Upper lobe of left lung (tissue), 6 donors: ENCODE results near the gene CEP170B. TPM values are rescaled to one million over a fixed set of nuclear protein-coding genes. Genes with fewer than 3 reads are reported as not detected.

ENCODE experiments used
- ATAC-seq, 2 donors: fragments of 200-7000 bp; cut with Tn5 transposase; one replicate each; pipeline ENCODE4 v1.9.1; 2022; ENCODE audit warnings: mild to moderate bottlenecking in 2 of 2, moderate library complexity in 2 of 2; ENCODE audit not compliant: low FRiP score in 2 of 2
- DNase-seq, 2 donors: peaks; one replicate each; pipeline ENCODE4 v3.0.0-alpha.2; 2019 to 2020
- H3K27ac ChIP-seq, 4 donors: fragments of 200-600 bp; sonication (generic); one replicate each; pipeline ENCODE4 v1.5.1; 2016 to 2019
- H3K27me3 ChIP-seq, 4 donors: fragments of 200-600 bp; sonication (generic); one replicate each; pipeline ENCODE4 v1.5.1; 2017 to 2019
- H3K36me3 ChIP-seq, 4 donors: fragments of 200-600 bp; sonication (generic); one replicate each; pipeline ENCODE4 v1.5.1; 2016 to 2019
- H3K4me1 ChIP-seq, 4 donors: fragments of 200-600 bp; sonication (generic); one replicate each; pipeline ENCODE4 v1.5.1; 2018 to 2019
- H3K4me3 ChIP-seq, 4 donors: fragments of 200-600 bp; sonication (generic); one replicate each; pipeline ENCODE4 v1.5.1; 2017 to 2019; ENCODE audit warnings: mild to moderate bottlenecking in 2 of 4, moderate library complexity in 1 of 4
- H3K9me3 ChIP-seq, 4 donors: fragments of 200-600 bp; sonication (generic); one replicate each; pipeline ENCODE4 v1.5.1; 2018 to 2019
- EP300 ChIP-seq, 4 donors: sonication (generic); formaldehyde crosslinking; IDR thresholded peaks; one replicate each; pipeline ENCODE4 v1.5.1; 2017; ENCODE audit warnings: antibody characterized with exemption in 4 of 4, control low read depth in 2 of 4
- POLR2A ChIP-seq, 4 donors: fragments of 450-650 bp; IDR thresholded peaks; one replicate each; pipeline ENCODE4 v1.5.1; 2016 to 2017; ENCODE audit warnings: antibody characterized with exemption in 4 of 4, mild to moderate bottlenecking in 2 of 4
- POLR2AphosphoS5 ChIP-seq, 2 donors: sonication (generic); formaldehyde crosslinking; IDR thresholded peaks; one replicate each; pipeline ENCODE4 v1.5.1; 2017; ENCODE audit warnings: antibody characterized with exemption in 2 of 2
- WGBS, 2 donors: methylation state at CpG; one replicate each; pipeline ENCODE4 v1.1.5; 2017 to 2018; 5-methylcytosine and 5-hydroxymethylcytosine counted together
- total RNA-seq, 6 donors: library from RNA; depleted of rRNA in 4 of 6; stranded (reverse); fragments of >200 nt in 4 of 6; gene quantifications; one replicate each; pipeline versions ENCODE4 v1.1.0 to v1.2.1, GENCODE V29; 2016 to 2021
- TF ChIP-seq, protein P1 (sequence below), 6 experiments: fragments of 450-650 bp in 4 of 6; fragments of 200-600 bp in 2 of 6; sonication (generic) in 2 of 6; IDR thresholded peaks; one replicate each; pipeline ENCODE4 v1.5.1; 2016 to 2019; ENCODE audit warnings: antibody characterized with exemption in 6 of 6
- donor health status: DM: no; HTN: no; CAD: no; lungs with moderate emphysema.
- donor health status: DM: no; HTN: yes; CAD: no; lungs with severe emphysema.

Gene CEP170B
- total RNA-seq, 6 donors from 2014 or later = 24.2 to 57.8 (median 35.6) TPM

DNA sequence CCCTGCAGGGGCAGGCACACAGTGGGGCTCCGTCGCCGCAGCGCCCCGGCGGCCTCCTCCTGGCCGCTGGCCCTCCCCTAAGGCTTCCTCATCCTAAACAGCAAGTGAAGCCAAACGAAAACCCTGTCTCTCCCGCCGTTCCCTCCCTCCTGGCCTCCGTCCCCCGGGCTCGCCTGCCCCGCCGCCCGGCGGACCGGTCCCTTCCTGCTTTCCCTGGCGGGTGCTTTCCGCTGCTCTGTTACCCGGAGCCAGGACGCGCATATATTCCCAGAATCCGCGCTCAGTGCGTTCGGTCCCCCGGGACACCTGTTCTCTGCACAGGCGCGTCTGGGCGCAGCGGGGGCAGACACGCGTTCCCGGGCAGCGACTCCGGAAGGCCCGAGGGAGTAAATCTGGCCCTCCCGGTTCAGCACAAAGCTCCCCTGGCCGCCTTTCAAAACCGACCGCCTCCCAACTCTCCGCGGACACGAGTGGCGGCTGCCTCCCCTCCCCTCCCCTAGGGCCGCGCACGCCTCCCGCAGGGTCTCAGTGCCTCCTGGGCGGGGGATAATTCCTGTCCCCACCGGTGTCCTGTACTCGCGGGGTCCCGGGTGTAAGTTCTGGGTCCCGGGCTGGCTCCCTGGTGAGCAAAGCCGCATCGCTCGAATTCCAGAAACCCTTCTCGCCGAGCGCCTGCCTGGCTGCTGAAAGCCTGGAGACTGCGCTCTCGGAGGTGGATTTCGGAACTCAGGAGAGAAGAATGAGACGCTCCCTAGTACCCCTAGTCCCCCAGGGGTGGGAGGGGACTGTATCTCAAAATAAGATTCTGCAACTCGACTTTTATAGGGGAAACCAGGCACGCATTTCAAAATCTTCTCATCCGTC is 21.4 kb upstream of the CEP170B start:
- Histone ChIP-seq H3K27me3 (peaks cover 0 to 30% (median 9%) of the 10 kb centered on the region in 4 donors), H3K27ac (no peak overlapping the region), H3K36me3 (no peaks in the 10 kb centered on the region), H3K4me3 (peak overlapping the region in 3 of 4 donors; percentile 27 to 46 (median 43)), H3K9me3 (no peaks in the 10 kb centered on the region), H3K4me1 (peaks cover 14 to 17% (median 16%) of the 10 kb centered on the region in 4 donors)
- TF ChIP-seq, protein P1, sequence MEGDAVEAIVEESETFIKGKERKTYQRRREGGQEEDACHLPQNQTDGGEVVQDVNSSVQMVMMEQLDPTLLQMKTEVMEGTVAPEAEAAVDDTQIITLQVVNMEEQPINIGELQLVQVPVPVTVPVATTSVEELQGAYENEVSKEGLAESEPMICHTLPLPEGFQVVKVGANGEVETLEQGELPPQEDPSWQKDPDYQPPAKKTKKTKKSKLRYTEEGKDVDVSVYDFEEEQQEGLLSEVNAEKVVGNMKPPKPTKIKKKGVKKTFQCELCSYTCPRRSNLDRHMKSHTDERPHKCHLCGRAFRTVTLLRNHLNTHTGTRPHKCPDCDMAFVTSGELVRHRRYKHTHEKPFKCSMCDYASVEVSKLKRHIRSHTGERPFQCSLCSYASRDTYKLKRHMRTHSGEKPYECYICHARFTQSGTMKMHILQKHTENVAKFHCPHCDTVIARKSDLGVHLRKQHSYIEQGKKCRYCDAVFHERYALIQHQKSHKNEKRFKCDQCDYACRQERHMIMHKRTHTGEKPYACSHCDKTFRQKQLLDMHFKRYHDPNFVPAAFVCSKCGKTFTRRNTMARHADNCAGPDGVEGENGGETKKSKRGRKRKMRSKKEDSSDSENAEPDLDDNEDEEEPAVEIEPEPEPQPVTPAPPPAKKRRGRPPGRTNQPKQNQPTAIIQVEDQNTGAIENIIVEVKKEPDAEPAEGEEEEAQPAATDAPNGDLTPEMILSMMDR (IDR thresholded peaks at IDR 0.05) = no peak
- TF ChIP-seq EP300 (IDR thresholded peaks at IDR 0.05) (no peak), POLR2AphosphoS5 (IDR thresholded peaks at IDR 0.05) (no peak), POLR2A (IDR thresholded peaks at IDR 0.05) (no peak)
- ATAC-seq = peak; percentile 47 to 53
- peak in 1 of 2 donors; percentile 79 for DNase-seq
- WGBS, 2 donors = 2% methylated on average over 42 to 47 of the region's 69 CpGs

DNA sequence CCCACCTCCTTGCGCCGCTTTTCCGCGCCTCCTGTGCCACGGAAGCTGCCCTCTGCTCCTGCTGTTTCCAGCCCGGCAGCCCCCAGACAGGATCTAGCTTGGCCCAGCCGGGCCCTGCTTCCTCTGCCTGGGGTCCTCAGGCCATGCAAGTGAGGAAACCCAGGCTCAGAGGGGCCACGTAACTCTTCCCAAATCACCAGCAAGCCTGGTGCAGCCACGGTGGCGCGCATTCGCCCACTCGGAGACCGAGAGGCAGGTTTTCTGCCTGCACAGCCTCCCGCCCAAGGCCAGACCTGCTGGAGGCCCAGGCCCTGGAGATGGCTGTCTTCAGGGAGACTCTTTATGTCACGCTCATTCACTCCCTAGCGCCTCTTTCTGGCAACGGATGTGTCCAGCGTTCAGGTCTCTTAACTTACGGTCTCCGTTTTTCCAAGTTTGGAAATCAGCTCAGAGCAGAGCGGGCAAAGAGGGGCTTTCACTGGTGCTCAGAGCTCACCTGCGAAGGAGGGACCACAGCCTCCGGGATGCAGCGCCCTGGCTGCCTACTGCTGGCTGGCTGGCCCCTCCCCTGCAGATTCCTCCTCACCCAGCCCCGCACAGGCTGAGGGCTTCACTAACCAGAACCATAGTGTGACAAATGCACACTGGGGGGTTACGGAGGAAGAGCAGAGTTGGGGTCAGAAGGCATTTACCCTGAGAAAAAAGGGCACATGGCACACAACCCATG is 20.6 kb upstream of the CEP170B start:
- peak overlapping the region in 3 of 4 donors; percentile 27 to 46 (median 43) for H3K4me3 ChIP-seq
- WGBS, 2 donors = 12 to 15% methylated on average over 12 to 26 of the region's 27 CpGs
- ATAC-seq (peak; percentile 15 to 30), DNase-seq (no peak)
- peaks cover 14 to 17% (median 16%) of the 10 kb centered on the region in 4 donors for H3K4me1 ChIP-seq
- TF ChIP-seq EP300 (IDR thresholded peaks at IDR 0.05) (no peak), POLR2A (IDR thresholded peaks at IDR 0.05) (no peak), POLR2AphosphoS5 (IDR thresholded peaks at IDR 0.05) (no peak)
- H3K27me3 ChIP-seq = peaks cover 0 to 30% (median 9%) of the 10 kb centered on the region in 4 donors
- H3K36me3 ChIP-seq = no peaks in the 10 kb centered on the region
- no peaks in the 10 kb centered on the region for H3K9me3 ChIP-seq
- no peak overlapping the region for H3K27ac ChIP-seq

DNA sequence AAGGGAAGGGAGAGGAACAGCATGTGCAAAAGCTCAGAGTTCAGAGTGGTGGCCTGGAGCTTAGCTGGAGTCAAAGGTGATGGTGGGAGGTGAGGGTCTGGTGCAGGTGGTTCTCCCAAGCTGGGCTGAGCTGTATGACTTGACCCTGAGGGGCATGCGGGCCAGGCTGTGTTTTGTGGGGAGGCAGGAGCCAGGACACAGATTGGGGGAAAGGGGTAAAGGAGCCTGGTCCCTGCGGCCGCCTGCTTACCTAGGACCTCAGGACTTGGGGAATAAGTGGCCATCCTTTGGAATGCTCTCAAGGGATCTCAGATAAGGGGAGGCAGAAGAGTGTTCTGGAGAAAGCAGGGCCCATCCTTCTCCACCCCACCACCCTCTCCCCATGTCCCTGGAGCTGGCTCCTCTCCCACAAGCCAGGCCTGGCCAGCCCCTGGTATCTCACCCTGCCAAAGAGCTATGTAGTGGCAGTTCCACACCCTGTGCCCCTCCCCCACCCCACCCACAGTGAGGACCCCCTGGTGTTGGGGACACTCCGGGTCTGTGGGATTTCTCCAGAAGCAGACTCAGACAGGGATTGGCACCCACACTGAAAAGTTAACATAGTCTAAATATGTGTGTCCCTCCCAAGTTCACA is 19.9 kb upstream of the CEP170B start:
- WGBS, 2 donors = 82 to 85% methylated on average over 4 of the region's 4 CpGs
- TF ChIP-seq POLR2A (IDR thresholded peaks at IDR 0.05) (no peak), POLR2AphosphoS5 (IDR thresholded peaks at IDR 0.05) (no peak), EP300 (IDR thresholded peaks at IDR 0.05) (no peak)
- TF ChIP-seq, protein P1 (IDR thresholded peaks at IDR 0.05) = no peak
- H3K36me3 ChIP-seq = no peaks in the 10 kb centered on the region
- H3K9me3 ChIP-seq = no peaks in the 10 kb centered on the region
- peaks cover 0 to 30% (median 9%) of the 10 kb centered on the region in 4 donors for H3K27me3 ChIP-seq
- ATAC-seq (no peak), DNase-seq (no peak)
- H3K4me1 ChIP-seq = peaks cover 14 to 17% (median 16%) of the 10 kb centered on the region in 4 donors
- no peak overlapping the region for H3K4me3 ChIP-seq
- no peak overlapping the region for H3K27ac ChIP-seq

DNA sequence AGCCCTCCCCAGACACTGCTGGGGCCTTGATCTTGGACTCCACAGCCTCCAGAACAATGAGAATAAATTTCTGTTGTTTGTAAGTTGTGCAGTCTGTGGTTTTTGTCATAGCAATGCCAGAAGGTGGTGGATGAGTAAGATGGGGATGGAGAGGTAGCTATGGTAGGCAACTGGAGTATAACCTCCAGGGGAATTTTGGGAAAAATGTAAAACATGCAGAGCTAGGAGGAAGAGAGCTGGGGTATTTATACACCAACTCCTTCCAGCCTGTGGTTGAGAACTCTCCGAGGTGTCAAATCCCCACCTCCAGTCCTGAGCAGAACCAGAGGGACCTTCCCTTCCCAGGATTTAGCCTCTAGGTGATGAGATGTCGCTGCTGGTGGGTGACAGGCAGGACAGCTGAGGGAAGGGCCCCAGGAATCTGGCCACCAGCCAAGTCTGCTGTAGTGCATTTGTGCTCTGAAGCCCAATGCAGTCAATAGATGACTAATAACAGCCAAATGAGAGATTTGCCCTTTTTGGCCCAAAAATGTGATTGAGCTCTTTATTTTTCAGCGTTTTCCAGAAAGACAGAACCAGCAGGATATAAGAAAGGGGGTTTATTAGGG is 19.1 kb upstream of the CEP170B start:
- no peak overlapping the region for H3K27ac ChIP-seq
- H3K4me1 ChIP-seq = peaks cover 14 to 17% (median 16%) of the 10 kb centered on the region in 4 donors
- WGBS, 2 donors = 78 to 83% methylated on average over 2 to 3 of the region's 3 CpGs
- ATAC-seq (no peak), DNase-seq (no peak)
- H3K27me3 ChIP-seq = peaks cover 0 to 30% (median 9%) of the 10 kb centered on the region in 4 donors
- H3K9me3 ChIP-seq = no peaks in the 10 kb centered on the region
- no peak overlapping the region for H3K4me3 ChIP-seq
- TF ChIP-seq, protein P1 (IDR thresholded peaks at IDR 0.05) = no peak
- TF ChIP-seq POLR2A (IDR thresholded peaks at IDR 0.05) = no peak
- TF ChIP-seq EP300 (IDR thresholded peaks at IDR 0.05) = no peak
- TF ChIP-seq POLR2AphosphoS5 (IDR thresholded peaks at IDR 0.05) = no peak
- H3K36me3 ChIP-seq = no peaks in the 10 kb centered on the region
